ENCODE measurements around the gene STK10.

STK10 gene

GRCh38 chr5:172106511-172107356, 81.3 kb downstream of the STK10 start:
- DNase-seq (peak; percentile 82), ATAC-seq (no peak)

DNA sequence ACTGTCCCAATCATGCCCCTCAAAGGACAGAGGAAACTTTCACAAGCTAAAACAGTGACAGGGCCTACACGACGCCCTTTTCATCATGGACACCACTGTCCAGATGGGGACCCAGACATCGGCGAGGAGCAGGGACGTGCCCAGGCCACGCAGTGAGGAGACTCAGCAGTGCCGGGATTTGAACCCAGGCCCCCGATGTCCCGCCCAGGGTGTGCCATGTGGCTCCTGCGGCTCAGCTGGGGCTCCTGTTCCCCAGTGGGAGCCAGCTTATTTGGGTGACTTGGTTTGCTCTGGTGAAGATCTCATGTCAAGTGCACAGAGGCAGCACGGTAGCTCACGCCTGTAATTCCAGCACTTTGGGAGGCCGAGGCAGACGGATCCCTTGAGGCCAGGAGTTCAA, 82.2 kb downstream of the STK10 start:
- ATAC-seq (no peak), DNase-seq (no peak)

GRCh38 chr5:172104801-172105701, 83.0 kb downstream of the STK10 start:
- DNase-seq (no peak), ATAC-seq (no peak)

GRCh38 chr5:172104021-172104420, 84.0 kb downstream of the STK10 start:
- DNase-seq (no peak), ATAC-seq (no peak)

DNA sequence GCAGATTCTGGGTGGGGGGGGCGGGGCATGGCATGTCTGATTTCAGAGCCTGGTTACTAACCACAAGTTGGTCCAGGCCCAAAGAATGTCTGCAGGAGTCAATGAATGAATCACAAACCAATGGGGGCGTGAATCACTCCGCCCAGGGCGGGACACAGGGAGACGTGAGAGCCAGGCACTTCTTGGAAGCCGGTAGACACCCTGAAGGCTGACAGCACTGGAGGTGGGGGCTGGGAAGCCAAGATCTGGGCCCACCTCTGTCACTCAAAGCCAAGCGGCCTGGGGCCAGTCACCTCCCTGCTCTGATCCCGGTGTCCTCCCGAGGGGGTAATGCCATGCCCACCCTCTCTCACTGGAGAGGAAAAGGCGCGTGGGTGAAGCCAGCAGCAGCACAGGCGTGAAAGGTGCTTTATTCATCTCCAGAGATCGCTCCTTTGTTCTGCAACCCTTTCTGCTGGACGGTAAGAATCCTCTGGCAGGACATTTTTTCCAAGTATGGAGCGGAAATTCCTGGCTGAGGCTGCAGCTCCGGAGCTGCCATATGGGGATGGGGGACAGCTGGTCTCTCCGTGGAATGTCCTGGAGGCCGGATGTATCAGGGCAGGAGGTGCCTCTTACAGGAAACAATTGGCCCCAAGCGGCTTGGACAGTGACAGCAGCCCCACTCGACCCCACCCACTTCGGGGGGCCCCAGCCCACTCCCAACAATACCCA, 85.0 kb downstream of the STK10 start:
- ATAC-seq (peak; percentile 78), DNase-seq (peak; percentile 52)

DNA sequence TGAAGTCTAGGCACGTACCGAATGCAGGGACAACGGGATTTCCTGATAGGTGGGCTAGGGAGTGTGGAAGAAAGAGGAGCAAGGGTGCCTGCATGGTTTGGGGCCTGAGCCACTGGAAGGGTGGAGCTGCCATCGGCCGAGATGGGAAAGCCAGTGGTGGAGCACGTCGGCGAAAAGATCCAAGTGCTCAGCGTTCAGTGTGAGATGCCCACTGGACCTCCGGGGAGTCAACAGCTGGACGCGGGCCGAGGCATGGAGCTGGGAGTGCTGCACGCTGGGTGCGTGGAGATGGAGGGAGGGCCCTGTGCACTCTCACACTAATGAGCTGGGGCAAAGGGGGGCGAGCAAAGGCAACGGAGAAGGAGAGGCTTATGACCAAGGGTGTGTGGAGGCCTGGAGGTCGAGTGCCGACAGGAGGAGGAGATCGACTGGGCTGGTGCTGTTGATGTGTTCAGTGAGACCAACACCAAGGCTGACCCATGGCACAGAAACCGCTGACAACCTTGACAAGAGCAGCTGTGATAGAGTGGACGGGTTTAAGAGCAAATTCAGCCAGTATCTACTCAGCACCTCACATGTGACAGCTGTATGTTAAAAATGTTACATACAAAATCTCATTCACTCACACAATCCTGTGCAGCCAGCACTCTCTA, 85.7 kb downstream of the STK10 start:
- ATAC-seq, result no peak
- DNase-seq, result no peak

- ATAC-seq, result no peak
- DNase-seq, result no peak
Observed at GRCh38 chr5:172101547-172102217, 86.3 kb downstream of the STK10 start.

GRCh38 chr5:172098883-172099282, 89.1 kb downstream of the STK10 start:
- ATAC-seq (no peak), DNase-seq (no peak)

GRCh38 chr5:172098046-172098445, 90.0 kb downstream of the STK10 start:
- DNase-seq (no peak), ATAC-seq (no peak)

- ATAC-seq, result no peak
Observed at GRCh38 chr5:172097356-172097755, 90.7 kb downstream of the STK10 start.

GRCh38 chr5:172096207-172096940, 91.7 kb downstream of the STK10 start:
- ATAC-seq, result no peak
- no peak for DNase-seq

More at GRCh38 chr5:172097356-172097755, 90.7 kb downstream of the STK10 start:
- no peak for DNase-seq

DNA sequence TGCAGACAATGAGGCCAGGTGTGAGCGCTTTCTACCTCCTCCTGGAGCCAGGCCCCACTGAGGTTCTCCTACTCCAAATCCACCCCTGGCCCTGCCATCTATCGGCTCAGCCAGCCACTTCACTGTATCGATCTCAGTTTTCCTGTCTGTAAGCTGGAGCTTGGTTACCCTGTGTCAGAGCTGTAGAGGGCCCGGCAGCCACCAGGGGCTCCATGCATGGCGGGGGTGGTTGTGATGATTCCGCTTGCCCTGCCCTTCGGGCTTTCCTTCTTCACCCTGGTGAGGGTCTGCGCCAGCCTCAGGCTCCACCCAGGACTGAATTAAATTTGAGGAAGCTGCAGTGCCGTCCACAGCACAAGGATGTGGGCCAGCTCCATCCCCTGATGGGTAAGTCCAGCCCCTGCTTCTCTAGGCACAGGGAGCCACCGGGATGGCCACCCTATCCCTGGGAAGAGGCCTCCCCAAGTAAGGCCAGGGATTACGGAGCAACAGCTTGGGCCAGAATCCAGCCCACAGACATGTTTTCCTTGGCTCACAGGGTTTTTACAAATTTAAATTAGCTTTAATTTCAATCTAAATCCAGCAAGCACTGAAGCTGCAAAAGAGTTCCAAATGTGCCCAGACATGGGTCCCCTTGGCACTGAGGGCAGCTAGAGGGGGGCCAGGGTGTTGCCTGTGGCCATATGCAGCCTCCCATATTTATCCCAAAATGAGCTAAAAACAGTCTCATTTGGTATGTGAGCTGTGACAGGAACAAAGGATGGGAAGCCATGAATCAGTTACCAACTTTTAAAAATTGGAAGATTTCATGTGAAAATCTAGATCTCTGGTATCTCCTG, 92.4 kb downstream of the STK10 start:
- no peak for DNase-seq
- ATAC-seq, result no peak

DNA sequence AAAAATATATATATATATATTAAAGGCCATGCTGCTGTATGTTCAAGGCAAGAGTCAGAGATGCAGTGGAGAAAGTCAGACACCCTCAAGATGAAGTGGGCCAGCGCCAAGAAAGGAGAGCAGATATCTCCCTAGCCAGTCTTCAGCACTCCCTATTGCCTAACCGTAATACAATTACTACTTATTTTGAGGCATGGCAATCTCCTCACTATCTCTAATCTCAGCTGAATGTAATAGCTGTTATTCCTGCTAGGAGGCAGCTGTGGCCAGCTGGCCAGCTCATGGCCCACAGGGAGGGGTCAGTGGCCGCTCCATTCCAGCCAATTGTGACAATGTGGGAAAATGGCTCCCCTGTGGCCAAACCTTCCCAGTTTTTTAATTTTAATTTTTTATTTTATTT, 94.1 kb downstream of the STK10 start:
- ATAC-seq (no peak), DNase-seq (no peak)

DNA sequence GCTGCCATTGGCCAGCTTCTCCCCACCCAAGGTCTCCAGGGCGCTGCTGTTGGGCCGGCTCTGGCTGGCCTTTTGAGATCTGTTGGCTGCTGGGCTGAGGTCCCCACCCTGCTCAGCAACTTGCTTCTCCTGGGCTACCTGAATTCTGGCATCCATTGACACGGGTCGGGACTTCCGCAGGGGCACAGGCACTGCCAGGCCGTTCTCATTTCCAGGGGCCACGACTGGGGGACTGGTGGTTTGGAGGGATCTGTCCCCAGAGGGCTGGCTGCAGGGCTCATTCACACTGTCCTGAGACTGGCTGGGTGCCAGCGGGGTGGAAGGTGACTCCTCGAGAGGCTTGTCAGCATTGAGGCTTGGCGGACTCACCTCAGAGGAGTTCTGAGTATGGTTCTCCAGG, 94.5 kb downstream of the STK10 start:
- DNase-seq (no peak), ATAC-seq (no peak)

DNA sequence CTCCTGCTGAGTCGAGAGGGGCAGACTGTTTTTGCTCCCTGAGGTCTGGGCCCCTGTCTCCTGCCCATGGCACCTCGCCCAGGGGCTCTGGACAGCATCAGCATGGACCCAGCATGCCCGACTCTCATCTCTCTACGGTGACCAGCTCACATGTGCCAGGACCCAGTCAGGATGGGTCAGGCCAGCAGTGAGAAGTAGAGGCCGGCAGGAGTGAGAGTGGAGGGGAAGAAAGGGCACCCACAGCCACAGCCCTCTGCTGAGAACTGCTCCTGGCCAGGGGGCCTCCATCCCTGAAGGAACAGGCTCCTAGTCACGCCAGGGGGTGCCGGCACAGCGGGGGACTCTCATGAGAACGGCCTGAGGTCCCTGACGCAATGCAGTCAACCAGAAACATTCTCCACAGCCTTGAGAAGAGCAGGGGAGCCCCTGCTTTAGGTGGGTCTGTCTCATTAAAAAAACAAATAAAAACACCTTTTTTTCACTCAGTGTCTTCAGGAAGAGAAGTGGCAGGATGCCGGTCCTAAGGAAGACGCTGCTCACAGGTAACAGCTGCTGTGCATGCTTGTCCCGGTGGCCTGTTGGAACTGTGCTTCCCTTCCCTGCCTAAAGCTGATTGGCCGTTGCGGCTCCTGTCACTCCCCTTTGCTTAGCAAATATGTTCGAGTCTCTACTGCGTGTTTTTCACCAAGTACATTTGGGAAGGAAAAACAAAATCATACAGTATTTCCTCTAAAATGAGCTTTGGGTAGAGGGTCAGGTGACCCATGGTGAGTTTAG, 95.9 kb downstream of the STK10 start:
- no peak for DNase-seq

GRCh38 chr5:172090976-172091547, 97.0 kb downstream of the STK10 start:
- ATAC-seq (no peak), DNase-seq (no peak)

More for the DNA sequence above, 95.9 kb downstream of the STK10 start:
- ATAC-seq, result no peak

GRCh38 chr5:172089298-172090117, 98.5 kb downstream of the STK10 start:
- DNase-seq, result no peak

DNA sequence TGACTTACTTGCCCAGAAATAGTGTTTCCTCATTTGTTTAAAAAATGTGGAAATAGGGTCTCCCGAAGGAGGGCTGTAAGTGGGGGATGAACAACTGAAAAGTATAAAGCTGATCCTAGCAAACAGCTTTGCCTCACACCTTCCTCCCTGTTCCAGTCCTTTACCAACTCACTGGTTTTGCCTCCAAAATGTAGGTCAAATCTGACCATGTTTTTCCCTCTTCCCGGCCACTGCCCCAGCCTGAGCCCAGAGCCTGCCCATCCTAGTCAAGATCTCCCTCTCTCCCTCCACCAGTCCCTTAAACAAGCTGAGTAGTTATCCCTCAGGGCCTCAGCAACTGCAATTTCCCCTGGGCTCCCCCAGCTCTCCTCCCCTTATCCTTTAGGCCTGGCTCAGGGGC, 99.2 kb downstream of the STK10 start:
- no peak for DNase-seq
- no peak for ATAC-seq

More at GRCh38 chr5:172089298-172090117, 98.5 kb downstream of the STK10 start:
- ATAC-seq, result no peak

Data from stimulated activated naive CD8-positive, alpha-beta T cell treated with anti-CD3 and anti-CD28 coated beads, Interleukin-15, Interleukin-2, amounts not matched to agents 100 U/mL and 50 U/mL, for 24 hours (primary cell).